NCI-H446 treated with DMSO at 0.1 percent for 48 hours (cell line): ENCODE results near the gene SYNCRIP.
"Not testable (repeated sequence)": the region's sequence is repeated elsewhere in the genome, so short reads cannot be mapped to it uniquely, and the experiment has no call there.

Experiments used
- DNase-seq: peaks from one replicate; lab custom pipeline; 2025; lab: John Stamatoyannopoulos, UW

SYNCRIP gene

DNA sequence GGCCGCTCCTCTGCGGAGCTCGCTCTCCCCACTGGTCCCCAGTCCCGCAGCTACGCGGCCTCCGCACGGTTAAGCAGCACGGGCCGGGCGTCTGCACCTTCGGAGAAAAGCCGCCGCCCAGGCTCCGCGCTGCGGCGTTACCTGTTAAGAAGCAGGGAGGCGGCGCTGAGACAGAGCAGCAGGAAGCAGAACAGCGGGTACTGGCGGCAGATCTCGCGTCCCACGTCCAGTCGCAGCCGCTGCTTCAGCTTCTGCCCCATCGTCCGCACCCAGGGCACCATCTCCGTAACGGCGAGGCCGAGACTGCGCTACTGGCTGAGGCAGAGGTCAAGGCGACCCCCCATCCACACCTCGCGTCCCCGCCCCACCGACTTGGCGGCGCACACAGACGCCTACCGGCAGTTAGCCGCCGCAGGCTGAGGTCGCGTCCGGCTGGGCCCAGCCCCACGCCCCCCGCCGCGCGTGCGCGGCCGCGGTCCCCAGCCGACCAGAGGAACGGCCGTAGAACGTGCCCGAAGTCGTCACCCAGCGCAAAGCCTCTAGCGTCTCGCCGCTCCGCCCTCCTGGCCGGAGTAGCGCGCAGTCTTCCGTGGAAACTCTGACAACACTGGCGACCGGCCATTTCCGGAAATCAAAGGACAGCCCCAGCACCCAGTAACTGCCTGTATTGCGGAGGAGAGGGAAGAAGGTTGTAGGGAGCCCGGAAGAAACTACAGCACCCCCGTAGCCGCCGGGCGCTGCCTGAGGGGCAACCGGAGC is 49.1 kb downstream of the SYNCRIP start, which contains the start of gene SNX14:
SNX14 (minus strand) TSS at position 421 of the 759 bp plus-strand sequence; CDS start at position 281, 140 bp downstream.
- peak; percentile 57 for DNase-seq

DNA sequence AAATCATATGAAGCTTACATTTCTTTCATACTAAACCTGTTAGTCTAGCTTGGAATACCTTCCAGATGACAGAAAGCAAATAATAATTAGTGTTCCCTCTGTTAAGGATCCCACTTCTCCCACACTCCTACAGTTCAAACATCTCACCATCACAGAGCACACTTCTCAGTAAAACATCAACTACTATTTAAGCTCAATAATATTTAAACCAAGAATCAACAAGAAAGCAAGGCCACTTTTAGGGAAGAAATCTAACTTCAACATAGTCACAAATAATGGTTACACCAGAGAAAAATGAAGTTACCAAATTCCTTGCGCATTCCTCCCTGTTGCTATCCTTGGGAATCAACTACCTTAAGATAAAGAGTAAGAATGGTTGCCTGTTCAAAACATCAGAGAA is 50.7 kb downstream of the SYNCRIP start:
- DNase-seq: no peak

DNA sequence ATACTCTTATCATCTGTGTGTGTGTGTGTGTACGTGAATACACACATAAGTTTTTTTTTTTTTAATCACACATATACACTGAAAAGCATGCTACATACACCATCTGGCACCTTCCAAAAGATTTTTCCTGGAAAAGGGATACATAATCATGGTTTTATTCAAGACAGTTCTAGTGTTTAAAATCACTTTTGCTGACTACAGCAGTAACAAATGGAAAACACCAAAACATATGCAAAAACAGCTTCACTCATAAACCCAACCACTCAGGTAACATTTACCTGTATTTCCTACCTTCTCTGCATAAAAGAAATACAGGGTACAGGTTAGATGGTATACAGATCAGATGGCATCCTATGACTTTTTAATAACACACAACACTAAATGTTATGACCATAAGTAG is 51.5 kb downstream of the SYNCRIP start:
- no peak for DNase-seq

DNA sequence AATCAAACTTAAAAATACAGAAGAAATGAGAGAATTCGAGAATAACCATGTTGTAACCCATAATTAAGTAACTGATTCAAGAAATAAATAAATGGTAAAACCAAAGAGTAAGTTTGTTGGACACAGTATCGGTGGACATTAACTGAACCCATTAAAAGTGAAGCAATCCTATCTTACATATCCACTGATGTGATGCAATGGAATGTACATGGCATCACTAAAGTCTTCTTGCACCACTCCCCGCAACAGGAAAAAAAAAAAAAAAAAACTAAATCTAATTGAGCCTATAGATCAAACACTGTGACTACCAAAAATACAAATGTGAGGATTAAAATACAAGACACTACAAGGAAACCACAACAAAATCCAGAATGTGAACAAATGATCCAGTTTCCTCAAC is 56.9 kb downstream of the SYNCRIP start:
- DNase-seq: no peak

DNA sequence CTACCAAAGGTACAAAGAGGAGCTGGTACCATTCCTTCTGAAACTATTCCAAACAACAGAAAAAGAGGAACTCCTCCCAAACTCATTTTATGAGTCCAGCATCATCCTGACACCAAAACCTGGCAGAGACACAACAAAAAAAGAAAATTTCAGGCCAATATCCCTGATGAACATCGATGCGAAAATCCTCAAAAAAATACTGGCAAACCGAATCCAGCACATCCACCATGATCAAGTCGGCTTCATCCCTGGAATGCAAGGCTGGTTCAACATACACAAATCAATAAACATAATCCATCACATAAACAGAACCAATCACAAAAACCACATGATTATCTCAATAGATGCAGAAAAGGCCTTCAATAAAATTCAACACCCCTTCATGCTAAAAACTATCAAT is 59.9 kb downstream of the SYNCRIP start:
- not testable (repeated sequence) for DNase-seq

DNA sequence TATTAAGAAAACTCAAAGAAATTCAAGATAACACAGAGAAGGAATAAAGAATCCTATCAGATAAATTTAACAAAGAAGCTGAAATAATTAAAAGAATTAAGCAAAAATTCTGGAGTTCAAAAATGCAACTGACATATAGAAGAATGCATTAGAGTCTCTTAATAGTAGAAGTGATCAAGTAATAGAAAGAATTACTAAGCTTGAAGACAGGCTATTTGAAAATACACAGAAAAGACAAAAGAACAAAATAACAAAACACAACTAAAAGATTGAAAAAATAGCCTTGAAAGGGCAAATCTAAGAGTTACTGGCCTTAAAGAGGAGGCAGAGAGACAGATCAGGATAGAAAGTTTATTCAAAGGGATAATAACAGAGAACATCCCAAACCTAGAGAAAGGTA is 61.1 kb downstream of the SYNCRIP start:
- DNase-seq: no peak

DNA sequence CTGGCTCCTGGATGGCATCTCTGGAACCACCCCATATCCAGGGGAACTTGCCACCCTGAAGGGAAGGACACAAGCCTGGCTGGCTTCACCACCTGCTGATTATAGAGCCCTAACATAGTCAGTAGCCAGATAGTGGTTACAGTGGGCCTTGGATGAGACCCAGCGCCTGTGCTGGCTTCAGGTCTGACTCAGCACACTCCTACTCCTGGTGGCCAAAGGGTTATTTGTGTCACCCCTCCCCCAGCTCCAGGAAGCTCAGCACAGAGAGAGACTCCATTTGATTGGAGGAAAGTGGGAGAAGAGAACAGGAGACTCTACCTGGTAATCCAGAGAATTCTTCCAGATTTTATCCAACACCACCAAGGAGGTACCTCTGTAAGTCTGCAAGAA is 61.8 kb downstream of the SYNCRIP start:
- no peak for DNase-seq

DNA sequence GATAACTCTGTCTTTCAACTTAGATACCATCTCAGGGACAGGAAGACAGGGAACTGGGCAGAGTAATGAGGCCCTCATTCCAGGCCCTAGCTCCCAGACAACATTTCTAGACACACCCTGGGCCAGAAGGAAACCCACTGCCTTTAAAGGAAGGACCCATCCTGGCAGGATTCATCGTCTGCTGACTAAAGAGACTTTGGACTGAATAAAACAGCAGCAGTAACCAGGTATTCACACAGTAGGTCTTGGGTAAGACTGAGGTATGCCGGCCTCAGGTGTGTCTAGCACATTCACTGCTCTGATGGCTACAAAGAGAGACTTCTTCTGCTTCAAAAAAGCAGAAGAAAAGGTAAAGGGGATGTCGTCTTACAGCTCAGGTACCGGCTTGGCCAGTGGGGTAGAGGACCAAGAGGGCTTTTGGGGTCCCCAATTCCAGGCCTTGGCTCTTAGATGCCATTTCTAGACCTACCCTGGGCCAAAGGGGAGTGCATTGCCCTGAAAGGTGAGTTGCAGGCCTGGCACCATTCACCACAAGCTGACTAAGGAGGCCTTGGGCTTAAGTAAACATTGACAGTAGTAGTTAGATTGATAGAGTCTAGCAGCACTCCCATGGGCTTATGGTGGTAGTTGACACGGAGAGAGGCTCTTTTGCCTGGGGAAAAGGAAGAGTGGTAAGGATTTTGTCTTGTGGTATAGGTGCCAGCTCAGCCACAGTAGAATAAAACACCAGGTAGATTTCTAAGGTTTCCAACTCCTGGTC is 62.4 kb downstream of the SYNCRIP start:
- no peak for DNase-seq

DNA sequence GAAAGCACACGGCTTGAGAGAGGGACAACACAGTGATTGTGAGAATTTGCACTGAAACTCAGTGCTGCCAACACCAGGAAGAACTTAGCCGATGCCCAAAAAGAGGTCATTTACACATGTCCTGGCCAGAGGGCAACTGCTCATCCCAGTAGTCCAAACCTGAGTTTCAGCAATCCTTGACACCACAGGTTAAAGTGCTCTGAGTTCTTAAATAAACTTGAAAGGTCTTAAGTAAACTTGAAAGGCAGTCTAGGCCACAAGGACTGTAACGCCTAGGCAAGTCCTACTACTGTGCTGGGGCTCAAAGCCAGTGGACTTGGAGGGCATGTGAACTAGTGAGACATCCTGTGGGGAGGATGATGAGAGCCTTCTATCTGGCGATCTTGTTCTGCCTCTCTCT is 63.1 kb downstream of the SYNCRIP start:
- no peak for DNase-seq

DNA sequence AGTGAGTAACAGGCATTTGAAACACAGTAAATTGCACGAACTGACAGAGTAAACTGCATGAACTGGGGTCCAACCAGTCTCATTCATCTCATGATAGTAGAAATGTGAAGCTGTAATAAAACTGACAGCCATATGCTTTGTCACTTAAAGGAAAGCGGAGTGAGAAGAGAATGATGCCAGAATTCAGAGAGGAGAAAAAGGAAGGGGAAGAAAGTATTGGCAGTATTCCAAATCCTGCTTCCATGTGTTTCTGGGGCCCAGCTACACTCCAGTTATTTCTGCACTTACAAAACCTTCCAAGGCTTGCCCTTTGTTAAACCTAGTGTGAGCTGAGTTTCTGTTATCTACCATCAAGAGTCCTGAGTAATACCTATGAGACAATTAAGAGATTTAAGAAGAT is 66.2 kb downstream of the SYNCRIP start:
- peak; percentile 17 for DNase-seq

DNA sequence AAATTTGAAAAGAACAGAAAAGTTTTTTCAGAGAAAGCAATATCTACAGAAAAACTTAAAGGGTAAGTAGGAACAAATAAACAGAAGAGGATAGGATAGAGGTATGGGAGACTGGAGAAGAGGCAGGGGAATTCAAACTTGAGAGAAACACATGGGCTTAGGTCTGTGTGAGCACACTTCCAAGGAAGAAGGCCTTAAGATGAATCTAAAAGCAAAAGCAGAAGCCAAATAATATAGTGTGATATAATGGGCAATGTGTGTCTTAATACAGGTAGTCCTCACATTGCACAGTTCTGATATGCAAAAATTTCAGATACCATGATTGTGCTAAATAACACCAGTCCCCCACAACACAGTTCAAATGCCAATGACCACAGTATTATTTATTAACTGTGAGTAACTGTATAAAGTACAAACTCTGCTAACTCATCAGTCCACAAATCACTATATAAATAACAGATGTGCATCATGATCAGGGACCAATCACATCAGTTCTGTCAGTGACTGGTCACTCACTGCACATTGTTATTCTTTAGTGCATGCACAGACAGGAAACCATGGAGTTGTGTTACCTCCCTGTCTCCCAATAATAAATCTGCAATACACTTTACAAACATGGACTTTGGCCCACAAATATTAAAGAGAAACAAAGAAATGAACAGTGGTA is 67.6 kb downstream of the SYNCRIP start:
- no peak for DNase-seq

DNA sequence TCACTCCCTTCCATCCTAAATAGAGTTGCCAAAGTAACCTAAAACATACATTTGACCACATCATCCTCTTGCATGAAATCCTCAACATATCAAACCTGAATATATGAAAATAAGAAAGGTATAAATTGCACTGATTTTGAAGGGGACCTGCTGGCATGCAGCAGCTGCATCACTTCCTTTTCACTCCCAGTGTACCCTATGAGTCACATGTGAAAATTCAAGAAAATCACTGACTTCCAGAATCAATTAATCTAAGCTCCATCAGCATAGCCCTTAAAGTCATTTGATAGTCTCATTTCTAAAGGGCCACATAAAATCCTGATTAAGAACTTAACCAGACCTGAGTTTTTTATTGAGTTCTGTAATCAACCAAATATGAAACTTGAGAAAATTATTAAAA is 73.4 kb downstream of the SYNCRIP start:
- DNase-seq: no peak

DNA sequence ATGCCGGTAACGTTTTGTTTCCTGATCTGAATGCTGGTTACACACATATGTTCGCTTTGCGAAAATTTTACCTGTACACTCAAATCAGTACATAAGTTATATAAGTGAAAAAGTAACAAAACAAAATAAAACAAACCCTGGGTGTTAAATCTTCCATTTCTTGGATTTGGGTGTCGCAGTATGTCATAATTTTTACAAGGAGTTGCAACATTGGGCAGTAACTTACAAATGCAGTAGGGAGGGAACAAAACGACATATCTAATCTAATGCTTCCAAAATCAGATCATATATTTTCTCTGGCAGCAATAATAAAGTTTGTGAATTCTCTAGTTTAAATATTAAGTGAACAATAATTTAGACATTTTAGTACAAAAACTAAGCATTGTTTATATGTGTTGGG is 74.3 kb downstream of the SYNCRIP start:
- DNase-seq: no peak

DNA sequence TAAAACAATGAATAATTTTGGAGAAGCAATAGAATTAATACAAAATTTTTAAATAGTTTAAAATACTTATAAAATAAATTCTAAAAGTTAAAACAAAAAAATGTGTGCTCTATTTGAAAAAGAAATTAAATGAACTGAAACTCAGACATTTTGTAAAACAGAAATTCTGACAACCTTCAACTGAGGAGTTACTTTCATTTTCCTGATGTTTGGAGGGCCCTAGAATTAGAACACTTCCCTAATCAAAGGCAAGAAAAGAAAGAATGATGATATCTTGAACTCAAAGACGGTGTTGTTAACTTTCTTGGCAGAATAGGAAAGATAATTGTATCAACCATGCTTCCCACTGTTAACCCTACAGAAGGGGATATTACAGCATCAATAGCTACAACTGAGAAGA is 77.0 kb downstream of the SYNCRIP start:
- DNase-seq: no peak

DNA sequence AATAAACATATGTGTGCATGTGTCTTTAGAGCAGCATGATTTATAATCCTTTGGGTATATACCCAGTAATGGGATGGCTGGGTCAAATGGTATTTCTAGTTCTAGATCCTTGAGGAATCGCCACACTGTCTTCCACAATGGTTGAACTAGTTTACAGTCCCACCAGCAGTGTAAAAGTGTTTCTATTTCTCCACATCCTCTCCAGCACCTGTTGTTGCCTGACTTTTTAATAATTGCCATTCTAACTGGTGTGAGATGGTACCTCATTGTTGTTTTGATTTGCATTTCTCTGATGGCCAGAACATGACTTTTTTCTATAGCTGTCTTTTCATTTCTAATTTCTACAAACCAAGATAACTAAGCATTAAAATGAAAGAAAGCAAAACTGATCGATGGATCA is 78.5 kb downstream of the SYNCRIP start:
- not testable (repeated sequence) for DNase-seq
